ENCODE measurements around the gene UBR3. TPM values are rescaled to one million over a fixed set of nuclear protein-coding genes. Genes with fewer than 3 reads are reported as not detected.

UBR3 gene
- polyA plus RNA-seq, 2 of the 4 experiments (the other 2 are of a cell fraction) = 11.0 to 23.1 TPM

GRCh38 chr2:169822036-169822435 lies 5.2 kb upstream of the UBR3 start:
- DNase-seq (ENCODE audit: low read depth in 1 of 2, low spot score in 1 of 2) = no peak
- Histone ChIP-seq H3K9me3 (no peaks in the 10 kb centered on the region), H3K27ac (no peak overlapping the region), H3K4me3 (no peak overlapping the region), H3K4me1 (peaks cover 34% of the 10 kb centered on the region), H3K4me2 (peak overlapping the region; percentile 92; the same call in 2 of the 3 replicates)
- ChIA-PET POLR2A (interaction anchor here (0.7 kb wide), 1 partner anchor 331 kb away, joined by 3 read pairs; no protein-coding TSS in a partner anchor), CTCF (interaction anchor here (0.6 to 0.9 kb wide), 2 partner anchors 56 to 1404 kb away, joined by 3 to 4 read pairs; no protein-coding TSS in a partner anchor)
- no peak for FAIRE-seq
- WGBS (ENCODE audit: missing lambda C conversion rate) = 70% methylated on average over 3 of the region's 3 CpGs
- ATAC-seq = no peak
- no peak for TF ChIP-seq MYC (IDR thresholded peaks at IDR 0.05; ENCODE audit: borderline replicate concordance, low read length)
- no peak for TF ChIP-seq CHD2 (IDR thresholded peaks at IDR 0.05; ENCODE audit: low read length, partially characterized antibody)
- TF ChIP-seq HMGXB4 (CRISPR knock-in tag; IDR thresholded peaks at IDR 0.05; ENCODE audit: borderline replicate concordance) = no peak
- TF ChIP-seq ZC3H11A (IDR thresholded peaks at IDR 0.05) = no peak
- no peak for TF ChIP-seq POLR2A (IDR thresholded peaks at IDR 0.05; ENCODE audit: low read length)
- TF ChIP-seq BHLHE40 (IDR thresholded peaks at IDR 0.05; ENCODE audit: low read depth, low read length) = no peak
- TF ChIP-seq CBX2 (IDR thresholded peaks at IDR 0.05; ENCODE audit: borderline replicate concordance, low read depth) = no peak

GRCh38 chr2:169822785-169823392 lies 4.4 kb upstream of the UBR3 start:
- Histone ChIP-seq H3K4me2 (peak overlapping the region; percentile 92), H3K4me3 (no peak overlapping the region), H3K27ac (no peak overlapping the region), H3K4me1 (peaks cover 34% of the 10 kb centered on the region), H3K9me3 (no peaks in the 10 kb centered on the region)
- TF ChIP-seq CBX2 (IDR thresholded peaks at IDR 0.05; ENCODE audit: borderline replicate concordance, low read depth) (no peak), HOXB13 (CRISPR knock-in tag; IDR thresholded peaks at IDR 0.05; ENCODE audit: low read depth) (no peak), KDM5A (IDR thresholded peaks at IDR 0.05) (no peak), POLR2AphosphoS2 (conservative IDR thresholded peaks at IDR 0.05; ENCODE audit: low read length) (no peak), JUNB (IDR thresholded peaks at IDR 0.05) (no peak), EP300 (IDR thresholded peaks at IDR 0.05) (no peak), PHF8 (IDR thresholded peaks at IDR 0.05; ENCODE audit: borderline replicate concordance, low read depth) (no peak), ZSCAN20 (CRISPR knock-in tag; IDR thresholded peaks at IDR 0.05) (no peak), CHD4 (IDR thresholded peaks at IDR 0.05; ENCODE audit: borderline replicate concordance) (no peak), HOXA7 (CRISPR knock-in tag; IDR thresholded peaks at IDR 0.05) (no peak), RNF2 (IDR thresholded peaks at IDR 0.05; ENCODE audit: borderline replicate concordance, low read depth) (no peak), ZNF302 (CRISPR knock-in tag; IDR thresholded peaks at IDR 0.05) (no peak), HDAC2 (IDR thresholded peaks at IDR 0.05) (no peak), FOSL2 (IDR thresholded peaks at IDR 0.05) (no peak), FOSL2 (CRISPR knock-in tag; IDR thresholded peaks at IDR 0.05) (no peak), NR3C1 (IDR thresholded peaks at IDR 0.05) (no peak), TP53 (CRISPR knock-in tag; IDR thresholded peaks at IDR 0.05) (no peak), ZC3H11A (IDR thresholded peaks at IDR 0.05) (no peak), CBX8 (IDR thresholded peaks at IDR 0.05) (no peak)
- TF ChIP-seq, protein P1, sequence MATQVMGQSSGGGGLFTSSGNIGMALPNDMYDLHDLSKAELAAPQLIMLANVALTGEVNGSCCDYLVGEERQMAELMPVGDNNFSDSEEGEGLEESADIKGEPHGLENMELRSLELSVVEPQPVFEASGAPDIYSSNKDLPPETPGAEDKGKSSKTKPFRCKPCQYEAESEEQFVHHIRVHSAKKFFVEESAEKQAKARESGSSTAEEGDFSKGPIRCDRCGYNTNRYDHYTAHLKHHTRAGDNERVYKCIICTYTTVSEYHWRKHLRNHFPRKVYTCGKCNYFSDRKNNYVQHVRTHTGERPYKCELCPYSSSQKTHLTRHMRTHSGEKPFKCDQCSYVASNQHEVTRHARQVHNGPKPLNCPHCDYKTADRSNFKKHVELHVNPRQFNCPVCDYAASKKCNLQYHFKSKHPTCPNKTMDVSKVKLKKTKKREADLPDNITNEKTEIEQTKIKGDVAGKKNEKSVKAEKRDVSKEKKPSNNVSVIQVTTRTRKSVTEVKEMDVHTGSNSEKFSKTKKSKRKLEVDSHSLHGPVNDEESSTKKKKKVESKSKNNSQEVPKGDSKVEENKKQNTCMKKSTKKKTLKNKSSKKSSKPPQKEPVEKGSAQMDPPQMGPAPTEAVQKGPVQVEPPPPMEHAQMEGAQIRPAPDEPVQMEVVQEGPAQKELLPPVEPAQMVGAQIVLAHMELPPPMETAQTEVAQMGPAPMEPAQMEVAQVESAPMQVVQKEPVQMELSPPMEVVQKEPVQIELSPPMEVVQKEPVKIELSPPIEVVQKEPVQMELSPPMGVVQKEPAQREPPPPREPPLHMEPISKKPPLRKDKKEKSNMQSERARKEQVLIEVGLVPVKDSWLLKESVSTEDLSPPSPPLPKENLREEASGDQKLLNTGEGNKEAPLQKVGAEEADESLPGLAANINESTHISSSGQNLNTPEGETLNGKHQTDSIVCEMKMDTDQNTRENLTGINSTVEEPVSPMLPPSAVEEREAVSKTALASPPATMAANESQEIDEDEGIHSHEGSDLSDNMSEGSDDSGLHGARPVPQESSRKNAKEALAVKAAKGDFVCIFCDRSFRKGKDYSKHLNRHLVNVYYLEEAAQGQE (IDR thresholded peaks at IDR 0.05) = no peak
- TF ChIP-seq, protein P2, sequence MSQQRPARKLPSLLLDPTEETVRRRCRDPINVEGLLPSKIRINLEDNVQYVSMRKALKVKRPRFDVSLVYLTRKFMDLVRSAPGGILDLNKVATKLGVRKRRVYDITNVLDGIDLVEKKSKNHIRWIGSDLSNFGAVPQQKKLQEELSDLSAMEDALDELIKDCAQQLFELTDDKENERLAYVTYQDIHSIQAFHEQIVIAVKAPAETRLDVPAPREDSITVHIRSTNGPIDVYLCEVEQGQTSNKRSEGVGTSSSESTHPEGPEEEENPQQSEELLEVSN (IDR thresholded peaks at IDR 0.05; ENCODE audit: borderline replicate concordance, low read depth) = no peak
- ATAC-seq = no peak
- 80% methylated on average over 4 of the region's 4 CpGs for WGBS (ENCODE audit: missing lambda C conversion rate)
- FAIRE-seq = no peak
- DNase-seq (ENCODE audit: low read depth in 1 of 2, low spot score in 1 of 2) = no peak
- ChIA-PET POLR2A (no interaction called here), CTCF (interaction anchor here (1.3 to 2.7 kb wide), 2 partner anchors 105 to 343 kb away, joined by 3 to 9 read pairs; no protein-coding TSS in a partner anchor)
